CD4-positive, CD25-positive, alpha-beta regulatory T cell (primary cell): Measurements from ENCODE around the gene KRT80. TPM values are rescaled to one million over a fixed set of nuclear protein-coding genes. Genes with fewer than 3 reads are reported as not detected.
"Not testable (repeated sequence)": the region's sequence is repeated elsewhere in the genome, so short reads cannot be mapped to it uniquely, and the experiment has no call there.

ENCODE experiments used
- ATAC-seq, 2 donors: fragments of 150-1000 bp; cut with Tn5 transposase; one replicate each; pipeline ENCODE4 v1.10.0; 2021; ENCODE audit warnings: low read depth in 2 of 2, moderate number of reproducible peaks in 2 of 2, moderate library complexity in 1 of 2
- DNase-seq, 3 donors: peaks; one replicate each; pipeline versions ENCODE4 v3.0.0 to v3.0.0-alpha.2; 2012 to 2022; ENCODE audit warnings: mixed read lengths in 1 of 3
- H3K27ac ChIP-seq: one replicate; pipeline ENCODE4 v1.7.0; 2013; ENCODE audit warnings: mild to moderate bottlenecking, low read length; ENCODE audit not compliant: insufficient read depth, poor library complexity, severe bottlenecking
- H3K27me3 ChIP-seq: one replicate; pipeline ENCODE4 v1.7.0; 2013; ENCODE audit warnings: low read length; ENCODE audit not compliant: control insufficient read depth, insufficient read depth
- H3K36me3 ChIP-seq: one replicate; pipeline ENCODE4 v1.7.0; 2013; ENCODE audit warnings: mild to moderate bottlenecking, low read length, moderate library complexity; ENCODE audit not compliant: control insufficient read depth, insufficient read depth
- H3K4me1 ChIP-seq: 2 replicates; pipeline ENCODE4 v1.7.0; 2013; ENCODE audit warnings: mild to moderate bottlenecking, low read length; ENCODE audit not compliant: insufficient read depth, control insufficient read depth, poor library complexity, severe bottlenecking
- H3K4me3 ChIP-seq: one replicate; pipeline ENCODE4 v1.7.0; 2013; ENCODE audit warnings: low read depth, mild to moderate bottlenecking, low read length, moderate library complexity
- H3K9me3 ChIP-seq, 2 experiments: 1 replicate in 1 of 2; 2 replicates in 1 of 2; pipeline ENCODE4 v1.7.0; 2013; ENCODE audit warnings: low read length in 2 of 2, mild to moderate bottlenecking in 1 of 2, moderate library complexity in 1 of 2; ENCODE audit not compliant: control insufficient read depth in 2 of 2
- H3K27ac Mint-ChIP-seq, 3 donors: one replicate each; pipeline ENCODE4 v1.8.0; 2020 to 2022; ENCODE audit warnings: mild to moderate bottlenecking in 3 of 3, mixed read lengths in 3 of 3, moderate library complexity in 2 of 3
- H3K27me3 Mint-ChIP-seq: one replicate; pipeline ENCODE4 v1.8.0; 2022; ENCODE audit warnings: mild to moderate bottlenecking, mixed read lengths
- H3K36me3 Mint-ChIP-seq: one replicate; pipeline ENCODE4 v1.8.0; 2020; ENCODE audit warnings: mixed read lengths
- H3K4me1 Mint-ChIP-seq, 4 donors: one replicate each; pipeline ENCODE4 v1.8.0; 2020 to 2022; ENCODE audit warnings: mixed read lengths in 4 of 4, mild to moderate bottlenecking in 1 of 4
- H3K4me3 Mint-ChIP-seq, 4 donors: one replicate each; pipeline ENCODE4 v1.8.0; 2020 to 2022; ENCODE audit warnings: mild to moderate bottlenecking in 4 of 4, mixed read lengths in 4 of 4, moderate library complexity in 3 of 4
- H3K9me3 Mint-ChIP-seq, 7 donors: one replicate each; pipeline ENCODE4 v1.8.0; 2020 to 2022; ENCODE audit warnings: mixed read lengths in 7 of 7, mild to moderate bottlenecking in 3 of 7, moderate library complexity in 2 of 7
- polyA plus RNA-seq, 4 donors: library from polyadenylated mRNA; unstranded; fragments of 300-500 nt; fragmentation: Illumina TruSeq; gene quantifications; one replicate each; pipeline ENCODE4 v1.2.3, GENCODE V29; 2021
- total RNA-seq: library from RNA; stranded (reverse); gene quantifications from one replicate; pipeline ENCODE4 v1.2.3, GENCODE V29; 2022

Gene KRT80
- not detected for total RNA-seq
- not detected for polyA plus RNA-seq

DNA sequence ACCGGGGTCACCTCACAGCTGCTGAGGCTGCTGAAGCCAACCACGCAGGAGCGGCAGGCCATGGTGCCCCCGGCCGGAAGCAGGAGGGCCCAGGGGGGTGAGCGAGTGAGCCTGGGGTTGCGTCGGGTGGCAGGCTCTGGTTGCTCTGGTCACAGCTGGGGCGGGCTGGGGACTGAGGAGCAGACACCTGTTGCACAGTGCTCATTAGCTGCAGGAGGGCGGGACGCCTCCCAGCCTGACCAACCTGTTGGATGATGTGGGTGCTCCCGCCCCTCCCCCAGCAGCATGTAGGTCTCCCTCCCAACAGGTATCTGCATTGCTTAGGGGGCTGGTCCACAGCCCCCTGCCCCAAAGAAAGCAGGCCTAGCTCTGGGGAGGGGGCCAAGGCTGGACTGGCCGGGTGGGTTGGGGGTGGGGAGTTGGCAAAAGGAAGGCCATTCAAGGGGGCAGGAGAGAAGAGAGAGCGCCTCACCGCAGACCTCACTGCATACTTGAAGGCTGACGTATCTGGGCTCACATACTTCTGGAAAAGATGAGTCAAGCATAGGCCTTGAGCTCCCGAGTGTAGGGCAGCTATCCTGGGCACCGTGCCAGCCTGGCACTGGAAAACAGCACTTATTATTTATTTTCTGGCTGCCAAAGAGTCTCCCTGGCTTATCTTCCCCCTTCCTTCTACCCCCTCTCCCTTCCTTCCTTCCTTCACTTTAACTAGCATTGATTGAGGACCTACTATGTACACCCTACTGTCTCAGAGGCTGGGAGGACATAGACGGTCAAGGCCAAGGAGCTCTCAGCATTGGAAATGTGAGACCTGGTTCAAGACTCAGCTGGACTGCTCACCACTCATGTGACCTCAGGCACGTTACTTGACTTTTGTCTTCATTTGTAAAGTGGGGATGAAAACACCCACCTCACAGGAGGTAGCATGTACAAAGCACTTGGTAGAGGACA lies at the start of gene KRT80:
KRT80 (minus strand) TSS at position 174 of the 951 bp plus-strand sequence; CDS start at position 62, 112 bp downstream.
- Histone ChIP-seq H3K4me3 (no peak within 1 kb of the TSS), H3K36me3 (no peaks in the 10 kb centered on the region), H3K9me3 (no peaks in the 10 kb centered on the region), H3K4me1 (no peaks in the 10 kb centered on the region), H3K27ac (no peak within 1 kb of the TSS), H3K27me3 (no peaks in the 10 kb centered on the region)
- no peaks in the 10 kb centered on the region for H3K9me3 Mint-ChIP-seq
- H3K36me3 Mint-ChIP-seq, result no peaks in the 10 kb centered on the region
- no peaks in the 10 kb centered on the region for H3K27me3 Mint-ChIP-seq
- no peaks in the 10 kb centered on the region for H3K4me1 Mint-ChIP-seq
- DNase-seq, result no peak
- peak in 1 of 2 donors; percentile 35 for ATAC-seq
- H3K27ac Mint-ChIP-seq, result peak within 1 kb of the TSS in 1 of 3 donors; percentile 85
- no peak within 1 kb of the TSS for H3K4me3 Mint-ChIP-seq

DNA sequence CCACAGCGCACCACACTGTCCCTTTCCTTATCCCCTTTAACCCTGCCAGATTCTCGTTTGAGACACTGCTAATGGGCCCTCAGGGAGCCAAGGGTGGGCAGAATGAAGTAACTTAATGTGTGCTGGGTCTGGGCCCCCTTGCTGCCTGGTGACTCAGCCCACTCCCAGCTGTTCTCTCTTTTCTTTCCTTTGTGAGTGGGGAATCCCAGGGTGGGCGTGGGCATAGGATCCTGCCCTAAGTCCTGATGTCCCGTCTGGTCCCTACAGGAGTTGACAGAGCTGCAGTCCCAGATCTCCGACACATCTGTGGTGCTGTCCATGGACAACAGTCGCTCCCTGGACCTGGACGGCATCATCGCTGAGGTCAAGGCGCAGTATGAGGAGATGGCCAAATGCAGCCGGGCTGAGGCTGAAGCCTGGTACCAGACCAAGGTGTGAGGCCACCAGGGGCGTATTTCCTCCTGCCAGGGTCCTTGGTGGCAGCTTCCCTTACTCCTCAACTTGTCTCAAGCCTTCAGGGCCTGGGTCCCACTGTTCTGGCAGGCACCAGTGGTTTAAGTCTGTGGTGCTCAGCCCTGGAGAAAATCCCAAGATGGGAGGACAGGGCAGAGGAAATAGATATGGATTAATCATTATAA lies 49.5 kb upstream of the KRT80 start:
- peaks cover 0 to 15% (median 4%) of the 10 kb centered on the region in 4 donors for H3K4me1 Mint-ChIP-seq

DNA sequence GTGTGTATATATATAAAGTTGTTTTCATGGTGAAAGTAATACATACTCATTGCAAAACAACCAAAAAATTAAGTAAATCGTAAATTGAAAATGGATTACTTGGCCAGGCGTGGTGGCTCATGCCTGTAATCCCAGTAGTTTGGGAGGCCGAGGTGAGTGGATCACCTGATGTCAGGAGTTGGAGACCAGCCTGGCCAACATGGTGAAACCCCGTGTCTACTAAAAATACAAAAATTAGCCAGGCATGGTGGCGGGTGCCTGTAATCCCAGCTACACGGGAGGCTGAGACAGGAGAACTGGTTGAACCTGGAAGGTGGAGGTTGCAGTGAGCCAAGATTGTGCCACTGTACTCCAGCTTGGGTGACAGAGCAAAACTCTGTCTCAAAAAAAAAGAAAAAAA lies 48.4 kb upstream of the KRT80 start:
- H3K4me3 ChIP-seq, H3K9me3 Mint-ChIP-seq, H3K9me3 ChIP-seq, H3K36me3 Mint-ChIP-seq, ATAC-seq, H3K4me1 Mint-ChIP-seq, H3K4me1 ChIP-seq, H3K4me3 Mint-ChIP-seq, H3K27me3 ChIP-seq, H3K36me3 ChIP-seq, H3K27ac Mint-ChIP-seq, H3K27me3 Mint-ChIP-seq, DNase-seq, H3K27ac ChIP-seq: not testable (repeated sequence)

More for the DNA sequence above, 49.5 kb upstream of the KRT80 start:
- H3K4me3 ChIP-seq, result no peak overlapping the region
- ATAC-seq (no peak), DNase-seq (no peak)
- Mint-ChIP-seq H3K4me3 (no peak overlapping the region), H3K36me3 (no peaks in the 10 kb centered on the region), H3K27ac (no peak overlapping the region), H3K27me3 (peaks cover 4% of the 10 kb centered on the region), H3K9me3 (no peaks in the 10 kb centered on the region)
- H3K27ac ChIP-seq, result no peak overlapping the region
- no peaks in the 10 kb centered on the region for H3K9me3 ChIP-seq
- H3K4me1 ChIP-seq, result peaks cover 7% of the 10 kb centered on the region
- no peaks in the 10 kb centered on the region for H3K27me3 ChIP-seq
- no peaks in the 10 kb centered on the region for H3K36me3 ChIP-seq

DNA sequence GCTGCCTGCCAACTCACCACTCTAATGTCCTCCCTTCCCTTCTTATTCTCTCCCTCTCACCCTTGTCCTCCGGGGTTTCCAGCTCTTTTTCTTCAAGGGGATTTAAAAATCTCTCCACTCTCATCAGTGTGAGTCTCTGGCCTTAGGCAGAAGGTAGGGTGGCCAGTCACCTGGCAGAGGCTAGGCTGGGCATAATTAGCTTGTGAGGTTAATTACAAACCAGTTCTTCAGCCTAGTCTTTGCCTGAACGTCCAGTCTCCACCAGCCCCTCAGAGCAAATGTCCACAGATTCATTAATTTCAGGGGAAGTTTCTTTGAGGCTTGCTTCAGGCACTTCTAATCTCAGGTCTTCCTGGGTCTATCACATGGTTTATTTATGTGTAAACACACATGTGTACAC lies 48.0 kb upstream of the KRT80 start:
- ATAC-seq (no peak), DNase-seq (no peak)
- H3K36me3 ChIP-seq, result no peaks in the 10 kb centered on the region
- peaks cover 0 to 10% (median 2%) of the 10 kb centered on the region in 4 donors for H3K4me1 Mint-ChIP-seq
- H3K27ac Mint-ChIP-seq, result no peak overlapping the region
- H3K27me3 Mint-ChIP-seq, result peaks cover 5% of the 10 kb centered on the region
- no peak overlapping the region for H3K4me3 ChIP-seq
- no peaks in the 10 kb centered on the region for H3K27me3 ChIP-seq
- H3K4me1 ChIP-seq, result peaks cover 7% of the 10 kb centered on the region
- H3K27ac ChIP-seq, result no peak overlapping the region
- no peaks in the 10 kb centered on the region for H3K9me3 Mint-ChIP-seq
- no peak overlapping the region for H3K4me3 Mint-ChIP-seq
- H3K9me3 ChIP-seq, result no peaks in the 10 kb centered on the region
- no peaks in the 10 kb centered on the region for H3K36me3 Mint-ChIP-seq

DNA sequence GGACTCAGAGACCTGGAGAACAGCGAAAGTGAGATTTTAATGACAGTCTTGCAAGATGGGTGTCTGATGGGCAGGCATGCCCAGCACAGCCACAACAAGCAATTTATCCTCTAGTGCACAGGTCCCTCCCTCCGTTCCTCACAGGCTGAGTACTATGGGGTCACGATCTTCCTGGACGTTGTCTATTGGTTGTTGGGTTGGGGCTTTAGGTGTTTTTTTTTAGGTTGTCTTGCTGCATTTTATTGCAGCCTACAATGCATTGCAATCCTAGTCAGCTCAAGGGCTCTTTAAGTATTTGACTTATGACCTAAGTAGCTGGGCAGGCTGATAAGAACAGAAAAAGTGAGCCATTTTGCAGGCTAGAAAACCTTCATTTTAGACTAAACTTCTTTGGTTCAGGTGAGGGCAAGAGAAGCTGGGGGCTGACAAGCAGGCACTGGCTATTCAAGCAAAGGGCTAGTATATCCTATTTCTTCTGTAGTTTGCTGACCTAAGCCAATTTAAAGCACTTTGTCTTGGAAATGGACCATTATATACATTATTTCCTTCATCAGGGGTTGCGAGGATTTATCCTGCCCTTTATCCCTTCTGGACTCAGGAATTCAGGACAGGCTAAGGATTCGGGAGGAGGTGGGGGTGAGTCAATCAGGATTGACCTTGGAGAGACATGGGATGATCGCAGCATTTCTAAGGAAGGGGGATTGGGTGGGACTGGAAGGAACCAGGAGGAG lies 47.3 kb upstream of the KRT80 start:
- Histone ChIP-seq H3K9me3 (no peaks in the 10 kb centered on the region), H3K27me3 (no peaks in the 10 kb centered on the region), H3K4me1 (peaks cover 6% of the 10 kb centered on the region), H3K4me3 (no peak overlapping the region), H3K36me3 (no peaks in the 10 kb centered on the region), H3K27ac (no peak overlapping the region)
- Mint-ChIP-seq H3K36me3 (no peaks in the 10 kb centered on the region), H3K4me1 (peaks cover 0 to 5% (median 1%) of the 10 kb centered on the region in 4 donors), H3K9me3 (peaks cover 0 to 2% (median 0%) of the 10 kb centered on the region in 7 donors), H3K27ac (no peak overlapping the region), H3K27me3 (peaks cover 12% of the 10 kb centered on the region), H3K4me3 (no peak overlapping the region)
- ATAC-seq (no peak), DNase-seq (no peak)

DNA sequence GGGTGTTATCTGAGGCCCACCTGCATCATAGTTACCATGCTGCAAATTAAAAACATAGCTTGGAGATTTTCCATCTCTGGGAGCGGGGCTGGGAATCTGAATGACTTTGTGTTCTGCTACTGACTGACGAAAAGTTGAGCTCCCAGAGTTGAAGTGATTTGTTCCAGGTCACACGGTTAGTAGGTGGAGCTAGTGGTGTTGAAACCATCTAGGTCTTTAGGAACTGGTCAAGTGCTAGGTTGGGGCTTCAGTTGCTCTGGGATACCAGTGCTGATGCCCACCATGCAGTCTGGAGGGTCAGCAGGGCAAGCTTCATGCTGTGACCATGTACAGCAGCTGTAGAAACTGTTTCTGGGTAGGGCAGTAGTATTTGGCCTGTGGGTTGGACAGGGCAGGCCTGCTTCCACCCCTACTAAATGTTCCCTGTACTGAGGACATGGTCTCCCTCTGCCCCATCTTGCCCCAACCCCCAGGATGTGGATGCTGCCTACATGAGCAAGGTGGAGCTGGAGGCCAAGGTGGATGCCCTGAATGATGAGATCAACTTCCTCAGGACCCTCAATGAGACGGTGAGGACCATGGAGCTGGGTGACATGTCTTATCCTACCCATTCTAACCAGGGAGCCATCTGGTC lies 46.5 kb upstream of the KRT80 start:
- no peaks in the 10 kb centered on the region for H3K4me1 ChIP-seq
- H3K4me1 Mint-ChIP-seq, result no peaks in the 10 kb centered on the region
- no peaks in the 10 kb centered on the region for H3K36me3 Mint-ChIP-seq
- no peak overlapping the region for H3K27ac Mint-ChIP-seq
- H3K9me3 Mint-ChIP-seq, result peaks cover 0 to 2% (median 0%) of the 10 kb centered on the region in 7 donors
- no peak for DNase-seq
- H3K27me3 Mint-ChIP-seq, result peaks cover 18% of the 10 kb centered on the region
- no peak for ATAC-seq
- no peak overlapping the region for H3K4me3 ChIP-seq
- H3K27ac ChIP-seq, result no peak overlapping the region
- no peak overlapping the region for H3K4me3 Mint-ChIP-seq
- H3K27me3 ChIP-seq, result no peaks in the 10 kb centered on the region
- H3K9me3 ChIP-seq, result no peaks in the 10 kb centered on the region
- H3K36me3 ChIP-seq, result no peaks in the 10 kb centered on the region

DNA sequence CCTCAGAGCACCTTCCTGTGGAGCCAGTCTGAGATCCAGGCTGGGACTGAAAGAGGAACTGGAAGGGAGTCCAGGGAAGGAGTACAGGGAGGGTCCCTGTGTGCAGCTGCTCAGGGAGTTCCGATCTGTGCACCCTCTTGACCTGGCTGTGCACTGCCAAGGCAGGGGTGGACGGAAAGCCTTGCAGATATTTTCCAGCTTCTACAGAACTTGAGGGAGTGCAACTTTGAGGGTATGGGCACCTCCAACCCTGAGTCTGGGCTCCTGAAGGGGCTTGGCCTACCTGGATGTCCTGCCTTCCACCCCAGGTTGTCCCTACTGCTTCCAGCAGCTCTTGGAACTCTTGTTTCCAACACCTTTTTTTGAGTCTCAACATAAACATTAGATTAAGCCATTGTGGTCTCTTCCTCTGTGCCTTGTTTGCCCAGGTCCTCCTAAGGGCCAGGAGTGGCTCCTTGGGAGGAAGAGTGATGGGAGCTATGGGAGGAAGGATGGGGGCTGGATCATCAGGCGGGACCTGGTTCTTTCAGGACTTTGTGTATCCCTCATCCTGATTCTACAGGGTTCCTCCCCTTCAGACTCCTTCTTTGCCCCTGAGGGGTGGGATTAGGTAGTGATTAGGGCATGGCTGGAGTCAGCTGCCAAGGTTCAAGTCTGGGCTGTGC lies 44.7 kb upstream of the KRT80 start:
- DNase-seq (no peak), ATAC-seq (no peak)
- Histone ChIP-seq H3K4me1 (no peaks in the 10 kb centered on the region), H3K27ac (no peak overlapping the region), H3K4me3 (no peak overlapping the region), H3K9me3 (no peaks in the 10 kb centered on the region), H3K27me3 (no peaks in the 10 kb centered on the region), H3K36me3 (no peaks in the 10 kb centered on the region)
- Mint-ChIP-seq H3K4me1 (peaks cover 0 to 3% (median 0%) of the 10 kb centered on the region in 4 donors), H3K36me3 (no peaks in the 10 kb centered on the region), H3K9me3 (peaks cover 0 to 2% (median 0%) of the 10 kb centered on the region in 7 donors), H3K27me3 (peaks cover 18% of the 10 kb centered on the region), H3K4me3 (no peak overlapping the region), H3K27ac (no peak overlapping the region)
